Hepatocyte (in vitro differentiated cells): ENCODE data around the gene NDUFA11. TPM values are rescaled to one million over a fixed set of nuclear protein-coding genes. Genes with fewer than 3 reads are reported as not detected.

ENCODE experiments used
- DNase-seq: peaks from one replicate; pipeline ENCODE4 v3.0.0-alpha.2; 2016; ENCODE audit warnings: low spot score
- H2AFZ ChIP-seq: fragments of 200-600 bp; sonication (generic); 2 replicates; pipeline ENCODE4 v1.6.0; 2016; ENCODE audit warnings: antibody characterized with exemption, mild to moderate bottlenecking
- H3K27ac ChIP-seq: fragments of 200-600 bp; sonication (generic); 2 replicates; pipeline ENCODE4 v1.5.1; 2016; ENCODE audit warnings: mild to moderate bottlenecking
- H3K27me3 ChIP-seq: fragments of 200-600 bp; sonication (generic); 2 replicates; pipeline ENCODE4 v1.6.1; 2016
- H3K36me3 ChIP-seq: fragments of 200-600 bp; sonication (generic); replicated peaks from 2 replicates; pipeline ENCODE4 v1.5.1; 2016; ENCODE audit warnings: low read depth; ENCODE audit not compliant: insufficient read depth
- H3K4me1 ChIP-seq: fragments of 200-600 bp; sonication (generic); 2 replicates; pipeline ENCODE4 v1.5.1; 2016; ENCODE audit warnings: mild to moderate bottlenecking, moderate library complexity; ENCODE audit not compliant: insufficient read depth
- H3K4me2 ChIP-seq: fragments of 200-600 bp; sonication (generic); 2 replicates; pipeline ENCODE4 v1.6.0; 2016
- H3K4me3 ChIP-seq: fragments of 200-600 bp; sonication (generic); 2 replicates; pipeline ENCODE4 v1.5.1; 2016; ENCODE audit warnings: mild to moderate bottlenecking
- H3K79me2 ChIP-seq: fragments of 200-600 bp; sonication (generic); 2 replicates; pipeline ENCODE4 v1.6.0; 2017; ENCODE audit warnings: mild to moderate bottlenecking
- H3K9me2 ChIP-seq: fragments of 200-600 bp; sonication (generic); replicated peaks from 2 replicates; pipeline ENCODE4 v1.6.0; 2017; ENCODE audit warnings: mild to moderate bottlenecking; ENCODE audit not compliant: insufficient read depth
- H3K9me3 ChIP-seq: fragments of 200-600 bp; sonication (generic); 2 replicates; pipeline ENCODE4 v1.5.1; 2016; ENCODE audit warnings: low read depth, mild to moderate bottlenecking
- H4K20me1 ChIP-seq: fragments of 200-600 bp; sonication (generic); 2 replicates; pipeline ENCODE4 v1.6.0; 2016; ENCODE audit warnings: mild to moderate bottlenecking; ENCODE audit not compliant: insufficient read depth, poor library complexity, severe bottlenecking
- EZH2 ChIP-seq: fragments of 200-600 bp; sonication (generic); IDR thresholded peaks from 2 replicates; pipeline ENCODE4 v1.6.1; 2016; ENCODE audit warnings: antibody characterized with exemption, mild to moderate bottlenecking, borderline replicate concordance
- EZH2phosphoT487 ChIP-seq: fragments of 200-600 bp; sonication (generic); IDR thresholded peaks from one replicate; pipeline ENCODE4 v1.6.1; 2018; ENCODE audit warnings: antibody characterized with exemption, mild to moderate bottlenecking, low read depth, moderate library complexity; ENCODE audit not compliant: unreplicated experiment, severe bottlenecking
- WGBS: methylation state at CpG from one replicate; pipeline ENCODE4 v1.1.6; 2016; ENCODE audit warnings: low lambda C conversion rate; ENCODE audit errors: missing lambda C conversion rate; 5-methylcytosine and 5-hydroxymethylcytosine counted together
- polyA plus RNA-seq: library from polyadenylated mRNA; unstranded; fragments of >200 nt; fragmentation: Nextera tagmentation; extraction: Ambion mirVana; gene quantifications from 2 replicates; pipeline ENCODE4 v1.2.1, GENCODE V29; 2016
- total RNA-seq: library from RNA; depleted of rRNA; stranded (reverse); fragments of >200 nt; gene quantifications from 2 replicates; pipeline ENCODE4 v1.2.3, GENCODE V29; 2014
- TF ChIP-seq, protein P1 (sequence below): fragments of 200-600 bp; sonication (generic); IDR thresholded peaks from 2 replicates; pipeline ENCODE4 v1.5.1; 2016; ENCODE audit warnings: antibody characterized with exemption, mild to moderate bottlenecking; ENCODE audit not compliant: poor library complexity

The NDUFA11 gene
- total and polyA plus RNA-seq, 2 experiments from 2014 or later = 158 to 441 TPM

DNA sequence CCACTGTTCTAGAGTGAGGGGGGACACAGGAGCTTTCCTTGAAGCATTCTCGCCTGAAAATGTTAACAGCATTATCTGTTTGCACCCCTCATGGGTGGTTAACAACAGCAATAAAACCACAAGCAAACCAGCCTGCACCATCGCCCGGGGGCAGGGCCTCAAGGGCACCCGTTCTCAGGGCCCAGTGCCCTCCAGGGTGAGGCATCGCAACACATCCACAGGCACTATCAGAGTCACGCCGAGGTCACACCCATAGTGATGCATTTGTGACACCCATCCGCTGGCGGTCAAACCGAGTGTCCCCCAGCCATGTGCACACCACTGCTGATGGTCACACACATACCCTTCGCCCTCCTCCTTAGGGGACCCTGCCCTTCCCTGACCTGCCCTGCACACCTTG lies 37.8 kb downstream of the NDUFA11 start:
- TF ChIP-seq, protein P1, sequence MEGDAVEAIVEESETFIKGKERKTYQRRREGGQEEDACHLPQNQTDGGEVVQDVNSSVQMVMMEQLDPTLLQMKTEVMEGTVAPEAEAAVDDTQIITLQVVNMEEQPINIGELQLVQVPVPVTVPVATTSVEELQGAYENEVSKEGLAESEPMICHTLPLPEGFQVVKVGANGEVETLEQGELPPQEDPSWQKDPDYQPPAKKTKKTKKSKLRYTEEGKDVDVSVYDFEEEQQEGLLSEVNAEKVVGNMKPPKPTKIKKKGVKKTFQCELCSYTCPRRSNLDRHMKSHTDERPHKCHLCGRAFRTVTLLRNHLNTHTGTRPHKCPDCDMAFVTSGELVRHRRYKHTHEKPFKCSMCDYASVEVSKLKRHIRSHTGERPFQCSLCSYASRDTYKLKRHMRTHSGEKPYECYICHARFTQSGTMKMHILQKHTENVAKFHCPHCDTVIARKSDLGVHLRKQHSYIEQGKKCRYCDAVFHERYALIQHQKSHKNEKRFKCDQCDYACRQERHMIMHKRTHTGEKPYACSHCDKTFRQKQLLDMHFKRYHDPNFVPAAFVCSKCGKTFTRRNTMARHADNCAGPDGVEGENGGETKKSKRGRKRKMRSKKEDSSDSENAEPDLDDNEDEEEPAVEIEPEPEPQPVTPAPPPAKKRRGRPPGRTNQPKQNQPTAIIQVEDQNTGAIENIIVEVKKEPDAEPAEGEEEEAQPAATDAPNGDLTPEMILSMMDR = no peak
- no peak for TF ChIP-seq EZH2phosphoT487
- no peak for TF ChIP-seq EZH2
- 90% methylated on average over 11 of the region's 11 CpGs for WGBS
- no peak overlapping the region for H2AFZ ChIP-seq
- no peak overlapping the region for H3K4me2 ChIP-seq
- H3K4me1 ChIP-seq = no peaks in the 10 kb centered on the region
- no peak overlapping the region for H3K4me3 ChIP-seq
- no peaks in the 10 kb centered on the region for H3K79me2 ChIP-seq
- H3K27me3 ChIP-seq = no peaks in the 10 kb centered on the region
- H3K9me2 ChIP-seq = no peaks in the 10 kb centered on the region
- no peaks in the 10 kb centered on the region for H4K20me1 ChIP-seq
- H3K27ac ChIP-seq = no peak overlapping the region
- no peaks in the 10 kb centered on the region for H3K36me3 ChIP-seq
- H3K9me3 ChIP-seq = no peaks in the 10 kb centered on the region
- DNase-seq = no peak

DNA sequence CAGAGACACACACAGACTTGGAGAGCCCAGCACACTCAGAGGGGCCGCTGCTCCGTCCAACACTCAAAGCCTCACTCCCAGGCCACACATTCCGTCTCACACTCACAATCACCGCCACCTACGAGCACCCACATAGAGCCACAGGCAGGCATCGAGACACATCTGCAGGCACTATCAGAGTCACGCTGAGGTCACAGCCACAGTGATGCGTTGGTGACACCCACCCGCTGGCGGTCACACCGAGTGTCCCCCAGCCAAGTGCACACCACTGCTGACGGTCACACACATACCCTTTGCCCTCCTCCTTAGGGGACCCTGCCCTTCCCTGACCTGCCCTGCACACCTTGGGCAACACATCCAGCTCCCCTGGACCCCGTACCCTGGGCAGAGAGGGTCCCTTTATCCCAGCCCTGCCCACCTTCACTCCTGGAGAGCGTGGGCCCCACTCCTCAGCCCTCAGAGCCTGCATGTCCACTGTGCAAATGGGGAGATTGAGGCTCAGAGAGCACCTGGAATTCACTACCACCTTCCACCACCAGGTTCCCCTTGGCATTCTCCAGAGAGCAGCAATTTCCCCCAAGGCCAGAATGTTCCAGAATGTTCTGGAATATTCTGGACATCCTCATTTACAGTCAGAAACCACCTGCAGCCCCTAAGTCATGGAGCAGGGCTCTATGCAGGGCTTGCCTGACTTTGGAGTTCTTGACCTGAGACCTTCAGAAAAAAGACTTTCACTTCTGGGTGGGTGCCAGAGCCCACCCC lies 38.7 kb downstream of the NDUFA11 start:
- Histone ChIP-seq H3K4me1 (no peaks in the 10 kb centered on the region), H3K9me3 (no peaks in the 10 kb centered on the region), H3K27ac (no peak overlapping the region), H3K27me3 (no peaks in the 10 kb centered on the region), H2AFZ (no peak overlapping the region), H3K79me2 (no peaks in the 10 kb centered on the region), H3K4me3 (no peak overlapping the region), H3K9me2 (no peaks in the 10 kb centered on the region), H3K4me2 (no peak overlapping the region), H4K20me1 (no peaks in the 10 kb centered on the region), H3K36me3 (no peaks in the 10 kb centered on the region)
- WGBS = 88% methylated on average over 14 of the region's 14 CpGs
- DNase-seq = no peak
- TF ChIP-seq EZH2phosphoT487 = no peak
- TF ChIP-seq EZH2 = no peak
- TF ChIP-seq, protein P1 = no peak

DNA sequence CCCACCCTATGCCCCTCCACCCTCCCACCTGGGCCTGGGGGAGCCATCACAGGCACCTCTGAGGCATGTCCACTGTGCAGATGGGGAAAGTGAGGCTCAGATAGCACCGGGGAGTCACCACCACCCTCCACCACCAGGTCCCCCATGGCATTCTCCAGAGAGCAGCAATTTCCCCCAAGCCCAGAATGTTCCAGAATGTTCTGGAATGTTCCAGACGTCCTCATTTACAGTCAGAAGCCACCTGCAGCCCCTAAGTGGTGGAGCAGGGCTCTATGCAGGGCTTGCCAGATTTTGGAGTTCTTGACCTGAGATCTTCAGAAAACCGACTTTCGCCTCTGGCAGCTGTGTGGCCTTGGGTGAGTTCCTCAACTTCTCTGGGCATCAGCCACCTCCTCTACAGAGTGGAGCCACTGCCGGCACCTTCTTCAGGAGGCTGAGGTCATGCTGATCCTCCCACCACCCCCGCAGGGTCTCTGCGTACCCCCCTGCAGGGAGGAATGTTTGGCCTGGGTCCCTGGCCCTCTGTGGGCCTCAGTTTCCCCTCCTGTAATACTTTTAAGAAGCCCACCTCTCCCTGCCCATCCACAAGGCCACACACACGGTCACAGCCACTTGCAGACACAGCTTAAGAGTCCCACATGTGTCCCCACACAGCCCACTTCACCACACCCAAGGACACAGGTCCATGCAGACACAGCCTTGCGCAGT lies 39.4 kb downstream of the NDUFA11 start:
- DNase-seq = no peak
- Histone ChIP-seq H3K79me2 (no peaks in the 10 kb centered on the region), H3K36me3 (no peaks in the 10 kb centered on the region), H3K9me2 (no peaks in the 10 kb centered on the region), H3K27ac (no peak overlapping the region), H3K4me2 (no peak overlapping the region), H3K9me3 (no peaks in the 10 kb centered on the region), H3K27me3 (no peaks in the 10 kb centered on the region), H2AFZ (no peak overlapping the region), H4K20me1 (no peaks in the 10 kb centered on the region), H3K4me1 (no peaks in the 10 kb centered on the region), H3K4me3 (no peak overlapping the region)
- WGBS = 80% methylated on average over 7 of the region's 9 CpGs
- no peak for TF ChIP-seq EZH2phosphoT487
- no peak for TF ChIP-seq EZH2
- TF ChIP-seq, protein P1 = no peak
